ENCODE data around the gene DIP2B.
"Not testable (repeated sequence)": the region's sequence is repeated elsewhere in the genome, so short reads cannot be mapped to it uniquely, and the experiment has no call there.

DIP2B gene

GRCh38 chr12:50555471-50555885 lies 50.7 kb downstream of the DIP2B start:
- DNase-seq, result no peak

- no peak for DNase-seq
Measured at GRCh38 chr12:50556273-50556672, 51.5 kb downstream of the DIP2B start.

GRCh38 chr12:50556796-50557195 lies 52.0 kb downstream of the DIP2B start:
- DNase-seq, result not testable (repeated sequence)

GRCh38 chr12:50557421-50557820 lies 52.6 kb downstream of the DIP2B start:
- DNase-seq, result no peak

GRCh38 chr12:50558970-50559369 lies 54.2 kb downstream of the DIP2B start:
- DNase-seq, result no peak

- DNase-seq, result no peak
Measured at GRCh38 chr12:50562520-50563433, 58.0 kb downstream of the DIP2B start.

- no peak for DNase-seq
Measured at GRCh38 chr12:50563434-50563787, 58.6 kb downstream of the DIP2B start.

- DNase-seq, result no peak
Measured at GRCh38 chr12:50564237-50564947, 59.6 kb downstream of the DIP2B start.

- no peak for DNase-seq
Measured at GRCh38 chr12:50564948-50565297, 60.1 kb downstream of the DIP2B start.

GRCh38 chr12:50566066-50566465 lies 61.3 kb downstream of the DIP2B start:
- no peak for DNase-seq

GRCh38 chr12:50567926-50568325 lies 63.1 kb downstream of the DIP2B start:
- no peak for DNase-seq

GRCh38 chr12:50568338-50569091 lies 63.7 kb downstream of the DIP2B start:
- DNase-seq, result no peak

GRCh38 chr12:50569321-50569720 lies 64.5 kb downstream of the DIP2B start:
- no peak for DNase-seq

- no peak for DNase-seq
Measured at GRCh38 chr12:50569876-50570275, 65.1 kb downstream of the DIP2B start.

GRCh38 chr12:50571786-50572185 lies 67.0 kb downstream of the DIP2B start:
- no peak for DNase-seq

GRCh38 chr12:50572287-50572686 lies 67.5 kb downstream of the DIP2B start:
- DNase-seq, result no peak

GRCh38 chr12:50572760-50573159 lies 68.0 kb downstream of the DIP2B start:
- DNase-seq, result no peak

- DNase-seq, result no peak
Measured at GRCh38 chr12:50573271-50573670, 68.5 kb downstream of the DIP2B start.

- no peak for DNase-seq
Measured at GRCh38 chr12:50574601-50575348, 70.0 kb downstream of the DIP2B start.

GRCh38 chr12:50579757-50580267 lies 75.0 kb downstream of the DIP2B start:
- DNase-seq, result no peak

- no peak for DNase-seq
Measured at GRCh38 chr12:50580436-50580835, 75.7 kb downstream of the DIP2B start.

All from right hindlimb (tissue), 1 donor.